Stimulated activated CD8-positive, alpha-beta memory T cell treated with anti-CD3 and anti-CD28 coated beads, Interleukin-4, amount 100 ng/mL, for 4 hours (primary cell): Measurements from ENCODE around the gene NEB.
"Not testable (repeated sequence)": the region's sequence is repeated elsewhere in the genome, so short reads cannot be mapped to it uniquely, and the experiment has no call there.

Experiments
- DNase-seq, 2 donors: peaks; one replicate each; pipeline ENCODE4 v3.0.0-alpha.2; 2020; ENCODE audit warnings: low read depth in 2 of 2, low spot score in 1 of 2

The NEB gene

GRCh38 chr2:151614159-151614558 lies 120.1 kb downstream of the NEB start:
- no peak for DNase-seq

GRCh38 chr2:151611351-151611750 lies 122.9 kb downstream of the NEB start:
- DNase-seq: no peak

GRCh38 chr2:151610310-151610709 lies 124.0 kb downstream of the NEB start:
- DNase-seq: no peak

- no peak for DNase-seq
Observed at GRCh38 chr2:151609705-151610104, 124.6 kb downstream of the NEB start.

GRCh38 chr2:151607459-151608424 lies 126.5 kb downstream of the NEB start:
- not testable (repeated sequence) for DNase-seq

GRCh38 chr2:151603530-151603929 lies 130.7 kb downstream of the NEB start:
- not testable (repeated sequence) for DNase-seq

- not testable (repeated sequence) for DNase-seq
Observed at GRCh38 chr2:151602402-151602801, 131.9 kb downstream of the NEB start.

- DNase-seq: not testable (repeated sequence)
Observed at GRCh38 chr2:151601803-151602202, 132.5 kb downstream of the NEB start.

GRCh38 chr2:151596903-151597608 lies 137.2 kb downstream of the NEB start:
- not testable (repeated sequence) for DNase-seq

- not testable (repeated sequence) for DNase-seq
Observed at GRCh38 chr2:151591908-151592255, 142.4 kb downstream of the NEB start.

- not testable (repeated sequence) for DNase-seq
Observed at GRCh38 chr2:151591250-151591907, 142.9 kb downstream of the NEB start.

- DNase-seq: not testable (repeated sequence)
Observed at GRCh38 chr2:151581300-151581699, 153.0 kb downstream of the NEB start.

- not testable (repeated sequence) for DNase-seq
Observed at GRCh38 chr2:151580697-151581096, 153.6 kb downstream of the NEB start.

GRCh38 chr2:151577116-151577515 lies 157.2 kb downstream of the NEB start:
- DNase-seq: no peak

GRCh38 chr2:151576080-151576479 lies 158.2 kb downstream of the NEB start:
- no peak for DNase-seq

GRCh38 chr2:151575338-151575737 lies 158.9 kb downstream of the NEB start:
- DNase-seq: no peak

- DNase-seq: no peak
Observed at GRCh38 chr2:151570191-151570590, 164.1 kb downstream of the NEB start.

- DNase-seq: no peak
Observed at GRCh38 chr2:151569167-151569566, 165.1 kb downstream of the NEB start.

GRCh38 chr2:151568501-151568900 lies 165.8 kb downstream of the NEB start:
- DNase-seq: no peak

GRCh38 chr2:151567006-151567405 lies 167.3 kb downstream of the NEB start:
- DNase-seq: no peak

GRCh38 chr2:151562398-151562797 lies 171.9 kb downstream of the NEB start:
- no peak for DNase-seq

- DNase-seq: no peak
Observed at GRCh38 chr2:151560289-151560688, 174.0 kb downstream of the NEB start.
